GM23248 (cell line): Measurements from ENCODE around the gene TAL2.

Source experiments
- EZH2 ChIP-seq: fragments of 200-600 bp; sonication (generic); IDR thresholded peaks from 2 replicates; pipeline ENCODE4 v1.6.1; 2018; ENCODE audit warnings: antibody characterized with exemption, mild to moderate bottlenecking; ENCODE audit not compliant: insufficient read depth, poor library complexity, severe bottlenecking
- EZH2phosphoT487 ChIP-seq: fragments of 200-600 bp; sonication (generic); IDR thresholded peaks from 2 replicates; pipeline ENCODE4 v1.6.1; 2018; ENCODE audit warnings: antibody characterized with exemption, moderate library complexity, mild to moderate bottlenecking, low read depth; ENCODE audit not compliant: insufficient read depth

- no peak for TF ChIP-seq EZH2phosphoT487
- no peak for TF ChIP-seq EZH2
Measured at GRCh38 chr9:105712297-105712696, 50.0 kb downstream of the TAL2 start.
